ENCODE results near the gene SHISA7. TPM values are rescaled to one million over a fixed set of nuclear protein-coding genes. Genes with fewer than 3 reads are reported as not detected.

SHISA7 gene
- polyA plus RNA-seq, 2 of the 4 experiments (the other 2 are of a cell fraction): 0.01 TPM; not detected in 1

GRCh38 chr19:55453511-55454260, 10.6 kb upstream of the SHISA7 start:
- ATAC-seq: no peak; a peak in 2 of 6 replicates
- 75% methylated on average over 10 of the region's 12 CpGs for WGBS (ENCODE audit: missing lambda C conversion rate)
- ChIA-PET CTCF (interaction anchor here (0.5 to 4.3 kb wide), 28 partner anchors 9 to 379 kb away, joined by 3 to 39 read pairs (median 4); partner anchors contain the start of gene NAT14), POLR2A (interaction anchor here (1.3 to 1.9 kb wide), 2 partner anchors 46 to 47 kb away, joined by 4 to 5 read pairs; partner anchors contain the start of gene UBE2S)
- H3K4me1 ChIP-seq: peaks cover 27% of the 10 kb centered on the region
- no peaks in the 10 kb centered on the region for H3K9me3 ChIP-seq
- peak overlapping the region; percentile 12; the same call in 2 of the 3 replicates for H3K4me2 ChIP-seq
- no peak for FAIRE-seq
- DNase-seq (ENCODE audit: low read depth in 1 of 2, low spot score in 1 of 2): peak in 1 of 2 experiments; percentile 49
- TF ChIP-seq SREBF2 (IDR thresholded peaks at IDR 0.05) (no peak), E2F6 (IDR thresholded peaks at IDR 0.05; ENCODE audit: borderline replicate concordance, low read depth) (no peak), EHMT2 (IDR thresholded peaks at IDR 0.05; ENCODE audit: low read depth) (no peak), MAZ (IDR thresholded peaks at IDR 0.05; ENCODE audit: borderline replicate concordance, low read depth, low read length) (no peak), CBX8 (IDR thresholded peaks at IDR 0.05) (no peak), HEYL (CRISPR knock-in tag; IDR thresholded peaks at IDR 0.05) (no peak), ZC3H11A (IDR thresholded peaks at IDR 0.05) (no peak), CTCF (IDR thresholded peaks at IDR 0.05) (no peak), CHD4 (IDR thresholded peaks at IDR 0.05; ENCODE audit: borderline replicate concordance) (no peak), RARB (CRISPR knock-in tag; IDR thresholded peaks at IDR 0.05) (no peak), NR3C1 (IDR thresholded peaks at IDR 0.05) (no peak), RNF2 (IDR thresholded peaks at IDR 0.05; ENCODE audit: borderline replicate concordance, low read depth) (no peak), POLR2A (IDR thresholded peaks at IDR 0.05; ENCODE audit: low read length) (no peak), KDM1A (IDR thresholded peaks at IDR 0.05; ENCODE audit: low read depth) (no peak), ZNF302 (CRISPR knock-in tag; IDR thresholded peaks at IDR 0.05) (no peak), BHLHE40 (IDR thresholded peaks at IDR 0.05; ENCODE audit: low read depth, low read length) (no peak), ATOH8 (CRISPR knock-in tag; IDR thresholded peaks at IDR 0.05; ENCODE audit: low read depth) (no peak)
- no peak overlapping the region for H3K4me3 ChIP-seq
- no peak overlapping the region for H3K27ac ChIP-seq

GRCh38 chr19:55452749-55453346, 9.7 kb upstream of the SHISA7 start:
- ChIA-PET POLR2A (interaction anchor here (1.3 to 1.9 kb wide), 2 partner anchors 45 to 46 kb away, joined by 4 to 5 read pairs; partner anchors contain the start of gene UBE2S), CTCF (interaction anchor here (0.5 to 4.3 kb wide), 20 partner anchors 8 to 378 kb away, joined by 3 to 39 read pairs (median 4); partner anchors contain the start of gene NAT14)
- 87% methylated on average over 26 of the region's 34 CpGs for WGBS (ENCODE audit: missing lambda C conversion rate)
- no peak overlapping the region for H3K27ac ChIP-seq
- H3K4me1 ChIP-seq: peaks cover 31% of the 10 kb centered on the region
- FAIRE-seq: no peak
- no peak overlapping the region for H3K4me3 ChIP-seq
- H3K4me2 ChIP-seq: peak overlapping the region; percentile 12; the same call in 2 of the 3 replicates
- peak; percentile 66 to 80 for DNase-seq (ENCODE audit: low read depth in 1 of 2, low spot score in 1 of 2)
- no peak for TF ChIP-seq FOSB (CRISPR knock-in tag; IDR thresholded peaks at IDR 0.05)
- no peak for TF ChIP-seq HOXB13 (CRISPR knock-in tag; IDR thresholded peaks at IDR 0.05; ENCODE audit: low read depth)
- no peak for TF ChIP-seq CBX8 (IDR thresholded peaks at IDR 0.05)
- TF ChIP-seq FOXS1 (CRISPR knock-in tag; IDR thresholded peaks at IDR 0.05): no peak
- TF ChIP-seq KDM5A (IDR thresholded peaks at IDR 0.05): no peak
- no peak for TF ChIP-seq MYC (IDR thresholded peaks at IDR 0.05; ENCODE audit: borderline replicate concordance, low read length)
- TF ChIP-seq CBX2 (IDR thresholded peaks at IDR 0.05; ENCODE audit: borderline replicate concordance, low read depth): no peak
- TF ChIP-seq PBX3 (IDR thresholded peaks at IDR 0.05): no peak
- no peak for TF ChIP-seq E2F6 (IDR thresholded peaks at IDR 0.05; ENCODE audit: borderline replicate concordance, low read depth)
- TF ChIP-seq ZNF302 (CRISPR knock-in tag; IDR thresholded peaks at IDR 0.05): no peak
- TF ChIP-seq MAFK (IDR thresholded peaks at IDR 0.05; ENCODE audit: partially characterized antibody): no peak
- TF ChIP-seq HOXB5 (CRISPR knock-in tag; IDR thresholded peaks at IDR 0.05): no peak
- no peak for TF ChIP-seq RARB (CRISPR knock-in tag; IDR thresholded peaks at IDR 0.05)
- no peak for TF ChIP-seq MAZ (IDR thresholded peaks at IDR 0.05; ENCODE audit: borderline replicate concordance, low read depth, low read length)
- ATAC-seq: peak in 1 of 2 experiments; percentile 63; a peak in 3 of 6 replicates
- no peaks in the 10 kb centered on the region for H3K9me3 ChIP-seq
